D721Med (cell line): ENCODE results near the gene SLC25A26.

Experiments
- DNase-seq: peaks from one replicate; pipeline ENCODE4 v3.0.0; 2011; ENCODE audit warnings: low spot score; ENCODE audit not compliant: insufficient read length
- FAIRE-seq: peaks from 2 replicates; lab custom pipeline; 2011; peaks lifted over from hg19 to GRCh38; lab: Jason Lieb, UNC
- TF ChIP-seq, protein P1 (sequence below): IDR thresholded peaks from 2 replicates; pipeline ENCODE4 v1.5.1; 2012; ENCODE audit warnings: mild to moderate bottlenecking, control low read depth; ENCODE audit not compliant: insufficient read depth; ENCODE audit errors: missing control alignments

The SLC25A26 gene

DNA sequence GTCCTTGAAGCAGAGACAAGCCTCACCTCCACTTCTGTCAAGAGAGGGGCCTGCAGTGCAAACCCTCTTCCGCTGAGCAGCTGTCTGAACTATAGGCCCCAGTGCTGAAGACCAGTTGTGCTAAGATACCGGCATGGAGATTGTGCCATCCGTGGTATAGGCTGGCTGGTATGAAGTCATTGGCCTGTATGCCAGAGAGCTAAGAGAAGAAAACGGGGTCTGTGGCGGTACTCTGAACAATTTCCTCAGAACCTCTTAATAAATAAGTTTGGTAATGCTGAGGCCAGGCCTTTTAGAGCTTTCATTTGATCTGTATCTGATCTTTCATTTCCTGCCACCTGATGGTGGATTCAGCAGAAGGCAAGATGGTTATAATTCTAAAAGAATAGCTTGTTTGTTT, 157.0 kb downstream of the SLC25A26 start:
- FAIRE-seq = no peak
- TF ChIP-seq, protein P1, sequence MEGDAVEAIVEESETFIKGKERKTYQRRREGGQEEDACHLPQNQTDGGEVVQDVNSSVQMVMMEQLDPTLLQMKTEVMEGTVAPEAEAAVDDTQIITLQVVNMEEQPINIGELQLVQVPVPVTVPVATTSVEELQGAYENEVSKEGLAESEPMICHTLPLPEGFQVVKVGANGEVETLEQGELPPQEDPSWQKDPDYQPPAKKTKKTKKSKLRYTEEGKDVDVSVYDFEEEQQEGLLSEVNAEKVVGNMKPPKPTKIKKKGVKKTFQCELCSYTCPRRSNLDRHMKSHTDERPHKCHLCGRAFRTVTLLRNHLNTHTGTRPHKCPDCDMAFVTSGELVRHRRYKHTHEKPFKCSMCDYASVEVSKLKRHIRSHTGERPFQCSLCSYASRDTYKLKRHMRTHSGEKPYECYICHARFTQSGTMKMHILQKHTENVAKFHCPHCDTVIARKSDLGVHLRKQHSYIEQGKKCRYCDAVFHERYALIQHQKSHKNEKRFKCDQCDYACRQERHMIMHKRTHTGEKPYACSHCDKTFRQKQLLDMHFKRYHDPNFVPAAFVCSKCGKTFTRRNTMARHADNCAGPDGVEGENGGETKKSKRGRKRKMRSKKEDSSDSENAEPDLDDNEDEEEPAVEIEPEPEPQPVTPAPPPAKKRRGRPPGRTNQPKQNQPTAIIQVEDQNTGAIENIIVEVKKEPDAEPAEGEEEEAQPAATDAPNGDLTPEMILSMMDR = no peak
- DNase-seq = no peak

DNA sequence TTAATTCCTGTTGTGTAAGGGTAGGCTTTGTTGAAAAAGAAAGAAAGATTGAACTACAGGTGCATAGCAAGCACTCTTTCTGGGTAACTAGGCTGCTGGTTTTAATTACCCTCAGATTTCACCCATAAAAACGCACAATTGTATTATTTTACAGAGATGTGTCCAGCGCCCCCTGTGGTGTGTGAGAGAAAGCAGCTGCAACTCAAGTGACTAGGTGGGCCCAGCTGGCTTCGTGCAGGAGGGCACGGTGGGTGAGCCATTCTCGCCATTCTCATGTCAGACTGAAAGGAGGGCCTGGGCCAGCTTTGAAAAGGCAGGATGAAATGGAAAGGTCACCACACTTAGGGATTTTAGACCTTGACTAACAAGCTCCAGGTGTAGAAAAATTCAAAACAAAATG, 157.5 kb downstream of the SLC25A26 start:
- TF ChIP-seq, protein P1 = peak; percentile 40
- no peak for FAIRE-seq
- DNase-seq = no peak

DNA sequence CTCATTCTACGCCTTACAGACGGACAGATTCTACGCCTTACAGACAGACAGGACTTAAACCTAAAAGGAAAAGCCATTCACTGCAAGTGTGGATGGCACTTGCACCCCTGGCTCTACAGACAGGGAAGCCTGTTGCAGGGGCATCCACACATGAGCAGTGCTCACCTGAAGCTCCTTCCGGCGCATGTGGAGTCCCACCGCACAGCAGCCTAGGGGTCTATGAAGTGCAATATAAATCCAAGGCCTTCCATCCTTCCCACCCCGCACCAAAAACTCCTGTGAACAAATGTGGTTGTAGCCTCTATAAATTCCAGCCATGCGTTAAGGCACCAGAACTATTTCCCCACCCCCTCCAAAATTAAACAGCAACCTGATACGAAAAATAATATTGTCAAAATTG, 158.8 kb downstream of the SLC25A26 start:
- no peak for DNase-seq
- FAIRE-seq = no peak
- TF ChIP-seq, protein P1 = no peak

DNA sequence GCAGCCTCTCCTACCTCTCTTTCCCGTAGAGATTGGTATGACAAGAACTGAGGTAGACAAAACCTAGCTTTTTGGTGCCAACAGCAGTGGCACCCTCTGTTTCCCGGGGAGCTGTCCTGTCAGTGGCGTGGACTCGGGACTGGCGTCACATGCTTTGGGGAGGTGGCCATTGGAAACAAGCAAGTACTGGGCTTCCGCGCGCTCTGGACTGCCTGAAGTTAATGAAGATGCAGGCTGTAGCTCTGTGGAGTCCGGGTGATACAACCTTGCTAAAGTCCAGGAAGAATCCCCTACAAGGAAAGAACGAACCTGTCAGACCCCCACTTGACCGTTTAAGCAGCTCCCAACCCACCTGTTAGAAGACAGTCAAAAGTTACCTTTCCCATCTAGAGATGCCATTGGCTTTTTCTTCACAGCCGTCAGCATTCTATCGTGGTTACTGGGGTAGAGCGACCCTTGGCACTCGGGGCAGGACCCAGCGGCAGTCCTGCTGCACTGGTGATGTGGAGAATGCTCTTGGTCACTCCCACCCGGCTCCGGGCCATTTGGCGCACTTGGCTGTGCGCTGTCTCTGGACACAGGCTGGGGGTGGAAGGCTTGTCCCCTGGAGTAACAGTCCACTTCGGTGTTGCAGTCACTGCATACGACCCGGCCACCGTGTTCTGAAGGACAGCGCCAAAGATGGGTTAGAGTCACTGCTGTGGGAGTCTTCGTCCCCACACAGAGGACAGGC, 159.6 kb downstream of the SLC25A26 start:
- TF ChIP-seq, protein P1 = no peak
- DNase-seq (no peak), FAIRE-seq (no peak)

DNA sequence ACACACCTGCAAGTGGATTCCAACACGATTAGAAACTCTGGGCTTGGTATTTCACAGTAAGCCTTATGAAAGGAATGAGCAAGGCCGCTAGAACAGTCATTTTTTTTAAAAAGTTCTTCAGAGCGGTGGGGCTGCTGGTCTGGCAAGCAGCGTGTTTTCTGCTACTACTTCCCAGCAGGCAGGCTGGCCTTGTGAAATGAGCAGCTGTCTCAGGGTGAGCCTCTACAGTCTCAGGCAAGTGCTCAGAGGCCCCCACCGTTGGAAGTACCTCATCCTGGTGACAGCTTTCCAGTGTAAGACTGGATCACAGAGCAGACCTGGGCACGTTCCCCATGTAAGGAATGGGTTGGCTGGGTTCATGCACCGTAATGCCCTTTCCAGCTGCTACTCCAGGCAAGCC, 160.8 kb downstream of the SLC25A26 start:
- DNase-seq = no peak
- TF ChIP-seq, protein P1 = no peak
- no peak for FAIRE-seq

DNA sequence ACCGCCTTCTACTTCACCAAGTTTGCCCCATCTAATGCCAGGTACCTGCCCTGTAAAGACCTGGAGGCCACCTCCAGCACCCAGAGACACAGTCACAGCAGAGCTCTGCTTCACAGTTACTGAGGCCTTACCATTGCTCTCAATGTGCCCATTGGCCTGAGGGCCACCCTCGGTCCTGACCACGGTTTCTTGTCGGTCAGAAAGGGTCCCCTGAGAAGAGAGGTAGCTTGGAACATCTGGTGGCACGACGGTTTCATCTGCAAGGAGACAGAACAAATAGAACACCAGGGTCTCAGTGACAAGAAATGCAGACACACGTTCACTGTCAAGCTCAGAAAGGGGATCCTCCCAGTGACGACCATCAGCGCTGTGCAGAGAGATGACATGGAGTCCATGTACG, 161.3 kb downstream of the SLC25A26 start:
- FAIRE-seq (no peak), DNase-seq (no peak)
- TF ChIP-seq, protein P1 = no peak

DNA sequence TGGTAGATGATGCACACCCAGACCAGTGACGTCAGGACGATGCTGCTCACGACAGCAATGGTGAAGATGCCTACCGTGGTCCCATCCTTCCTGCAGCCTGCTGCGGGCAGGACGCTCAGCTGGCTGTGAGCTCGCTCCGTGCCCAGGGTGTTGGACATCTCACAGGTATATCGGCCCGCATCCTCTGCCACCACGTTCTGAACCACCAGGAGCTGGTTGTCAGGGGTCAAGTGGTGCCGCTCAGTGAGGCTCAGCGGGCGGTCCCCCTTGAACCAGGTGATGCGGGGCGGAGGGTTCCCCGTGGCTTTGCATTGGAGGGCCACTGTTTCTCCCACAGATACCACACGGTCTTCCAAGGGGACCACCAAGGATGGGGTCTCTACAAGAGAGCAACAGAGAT, 162.2 kb downstream of the SLC25A26 start:
- FAIRE-seq (no peak), DNase-seq (no peak)
- TF ChIP-seq, protein P1 = no peak
